ENCODE measurements around the gene THAP9.

THAP9 gene

DNA sequence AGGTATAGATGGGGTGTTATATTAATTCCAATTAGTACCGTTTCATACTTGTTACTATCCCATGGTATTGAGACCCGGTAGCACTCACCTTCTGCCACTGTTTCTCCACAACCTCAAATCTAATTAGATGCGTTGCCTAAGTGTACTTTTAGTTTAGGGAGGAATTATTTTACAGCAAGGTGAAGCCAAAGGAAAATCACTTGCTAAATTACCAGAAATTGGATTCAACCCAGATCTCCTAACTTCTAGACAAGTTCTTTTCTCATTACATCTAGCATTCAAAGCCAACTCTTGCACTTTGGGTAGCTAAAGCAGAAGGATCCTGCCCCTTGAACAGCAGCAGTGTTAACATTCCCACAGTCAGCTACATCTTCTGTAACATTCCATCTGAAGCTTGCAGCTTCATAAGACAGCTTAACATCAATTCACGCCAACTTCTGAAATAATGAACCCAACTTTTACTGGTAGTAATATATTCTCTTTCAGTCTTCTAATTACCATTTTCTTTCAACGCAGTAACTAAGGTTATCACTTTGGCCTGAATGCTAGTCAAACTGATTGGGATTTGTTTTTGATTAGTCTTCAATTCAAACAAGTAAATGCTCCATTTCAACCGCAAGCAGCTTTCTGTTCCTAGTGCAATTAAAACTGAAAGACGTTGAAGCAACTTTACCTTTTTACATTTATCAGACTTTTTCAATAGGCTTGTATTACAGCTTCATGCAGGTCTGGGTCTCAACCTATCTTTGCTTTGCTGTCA lies 8.6 kb upstream of the THAP9 start (continued):
- TF ChIP-seq, protein P1, sequence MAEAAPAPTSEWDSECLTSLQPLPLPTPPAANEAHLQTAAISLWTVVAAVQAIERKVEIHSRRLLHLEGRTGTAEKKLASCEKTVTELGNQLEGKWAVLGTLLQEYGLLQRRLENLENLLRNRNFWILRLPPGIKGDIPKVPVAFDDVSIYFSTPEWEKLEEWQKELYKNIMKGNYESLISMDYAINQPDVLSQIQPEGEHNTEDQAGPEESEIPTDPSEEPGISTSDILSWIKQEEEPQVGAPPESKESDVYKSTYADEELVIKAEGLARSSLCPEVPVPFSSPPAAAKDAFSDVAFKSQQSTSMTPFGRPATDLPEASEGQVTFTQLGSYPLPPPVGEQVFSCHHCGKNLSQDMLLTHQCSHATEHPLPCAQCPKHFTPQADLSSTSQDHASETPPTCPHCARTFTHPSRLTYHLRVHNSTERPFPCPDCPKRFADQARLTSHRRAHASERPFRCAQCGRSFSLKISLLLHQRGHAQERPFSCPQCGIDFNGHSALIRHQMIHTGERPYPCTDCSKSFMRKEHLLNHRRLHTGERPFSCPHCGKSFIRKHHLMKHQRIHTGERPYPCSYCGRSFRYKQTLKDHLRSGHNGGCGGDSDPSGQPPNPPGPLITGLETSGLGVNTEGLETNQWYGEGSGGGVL (tag by site-specific recombination; IDR thresholded peaks at IDR 0.05) = no peak
- TF ChIP-seq, protein P2, sequence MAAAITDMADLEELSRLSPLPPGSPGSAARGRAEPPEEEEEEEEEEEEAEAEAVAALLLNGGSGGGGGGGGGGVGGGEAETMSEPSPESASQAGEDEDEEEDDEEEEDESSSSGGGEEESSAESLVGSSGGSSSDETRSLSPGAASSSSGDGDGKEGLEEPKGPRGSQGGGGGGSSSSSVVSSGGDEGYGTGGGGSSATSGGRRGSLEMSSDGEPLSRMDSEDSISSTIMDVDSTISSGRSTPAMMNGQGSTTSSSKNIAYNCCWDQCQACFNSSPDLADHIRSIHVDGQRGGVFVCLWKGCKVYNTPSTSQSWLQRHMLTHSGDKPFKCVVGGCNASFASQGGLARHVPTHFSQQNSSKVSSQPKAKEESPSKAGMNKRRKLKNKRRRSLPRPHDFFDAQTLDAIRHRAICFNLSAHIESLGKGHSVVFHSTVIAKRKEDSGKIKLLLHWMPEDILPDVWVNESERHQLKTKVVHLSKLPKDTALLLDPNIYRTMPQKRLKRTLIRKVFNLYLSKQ (tag by site-specific recombination; IDR thresholded peaks at IDR 0.05; ENCODE audit: borderline replicate concordance) = no peak
- TF ChIP-seq ZNF292 (tag by site-specific recombination; IDR thresholded peaks at IDR 0.05; ENCODE audit: borderline replicate concordance, low read depth) (no peak), ZNF843 (tag by site-specific recombination; IDR thresholded peaks at IDR 0.05) (no peak)

DNA sequence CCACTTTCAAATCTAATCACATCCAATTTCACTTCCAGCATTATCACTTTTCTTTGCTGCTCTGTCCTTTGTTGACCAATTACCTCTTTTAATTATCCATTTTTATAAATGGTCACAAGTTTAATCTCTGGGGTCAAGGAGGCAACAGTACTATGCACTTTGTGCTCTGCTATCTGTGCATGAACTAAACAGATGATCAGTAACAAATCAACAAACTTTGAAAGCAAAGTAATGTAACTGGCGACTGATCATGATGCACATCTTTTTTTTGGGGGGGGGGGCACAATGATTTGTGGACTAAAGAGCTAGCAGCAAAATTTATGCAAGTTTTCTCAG lies 8.1 kb upstream of the THAP9 start:
- CTCF ChIA-PET = interaction anchor here (1.1 kb wide), 1 partner anchor 40 kb away, joined by 4 read pairs; no protein-coding TSS in a partner anchor
- peaks cover 4% of the 10 kb centered on the region; the same call in 1 of the 2 replicates for H3K4me1 ChIP-seq (ENCODE audit: control insufficient read depth, insufficient read depth, low read length)
- no peak overlapping the region for H3K4me3 ChIP-seq (ENCODE audit: low read depth, low read length)

DNA sequence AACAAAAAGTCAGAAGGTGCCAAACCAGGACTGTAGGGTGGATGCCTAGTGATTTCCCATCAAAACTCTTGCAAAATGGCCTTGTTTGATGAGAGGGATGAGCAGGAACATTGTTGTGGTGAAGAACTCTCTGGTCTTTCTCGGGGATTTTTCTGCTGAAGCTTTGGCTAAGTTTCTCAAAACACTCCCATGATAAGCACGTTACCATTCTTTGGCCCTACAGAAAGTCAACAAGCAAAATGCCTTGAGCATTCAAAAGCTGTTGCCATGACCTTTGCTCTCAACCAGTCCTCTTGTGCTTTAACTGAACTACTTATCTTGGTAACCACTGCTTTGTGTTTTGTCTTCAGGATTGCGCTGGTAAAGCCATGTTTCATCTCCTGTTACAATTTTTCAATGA lies 6.6 kb upstream of the THAP9 start:
- CTCF ChIA-PET = no interaction called here
- Histone ChIP-seq H3K4me3 (ENCODE audit: low read depth, low read length) (no peak overlapping the region), H3K27ac (ENCODE audit: extremely low read depth, low read depth, low read length) (no peak overlapping the region), H3K4me1 (ENCODE audit: control insufficient read depth, insufficient read depth, low read length) (peaks cover 4% of the 10 kb centered on the region; the same call in 1 of the 2 replicates), H3K36me3 (ENCODE audit: control insufficient read depth in 2 of 2, insufficient read depth in 1 of 2, low read length in 2 of 2) (peaks cover 18 to 60% of the 10 kb centered on the region in 2 experiments), H3K9me3 (ENCODE audit: control insufficient read depth, insufficient read depth, low read depth, low read length) (no peaks in the 10 kb centered on the region)
- POLR2A ChIA-PET = no interaction called here
- TF ChIP-seq, protein P3, sequence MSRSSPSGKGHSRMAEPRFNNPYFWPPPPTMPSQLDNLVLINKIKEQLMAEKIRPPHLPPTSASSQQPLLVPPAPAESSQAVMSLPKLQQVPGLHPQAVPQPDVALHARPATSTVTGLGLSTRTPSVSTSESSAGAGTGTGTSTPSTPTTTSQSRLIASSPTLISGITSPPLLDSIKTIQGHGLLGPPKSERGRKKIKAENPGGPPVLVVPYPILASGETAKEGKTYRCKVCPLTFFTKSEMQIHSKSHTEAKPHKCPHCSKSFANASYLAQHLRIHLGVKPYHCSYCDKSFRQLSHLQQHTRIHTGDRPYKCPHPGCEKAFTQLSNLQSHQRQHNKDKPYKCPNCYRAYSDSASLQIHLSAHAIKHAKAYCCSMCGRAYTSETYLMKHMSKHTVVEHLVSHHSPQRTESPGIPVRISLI (tag by site-specific recombination; IDR thresholded peaks at IDR 0.05) = no peak
- TF ChIP-seq MZF1 (tag by site-specific recombination; IDR thresholded peaks at IDR 0.05; ENCODE audit: borderline replicate concordance) (no peak), FEZF1 (tag by site-specific recombination; IDR thresholded peaks at IDR 0.05) (no peak), ZNF624 (tag by site-specific recombination; IDR thresholded peaks at IDR 0.05) (no peak), ZNF549 (tag by site-specific recombination; IDR thresholded peaks at IDR 0.05) (no peak)
- TF ChIP-seq, protein P4, sequence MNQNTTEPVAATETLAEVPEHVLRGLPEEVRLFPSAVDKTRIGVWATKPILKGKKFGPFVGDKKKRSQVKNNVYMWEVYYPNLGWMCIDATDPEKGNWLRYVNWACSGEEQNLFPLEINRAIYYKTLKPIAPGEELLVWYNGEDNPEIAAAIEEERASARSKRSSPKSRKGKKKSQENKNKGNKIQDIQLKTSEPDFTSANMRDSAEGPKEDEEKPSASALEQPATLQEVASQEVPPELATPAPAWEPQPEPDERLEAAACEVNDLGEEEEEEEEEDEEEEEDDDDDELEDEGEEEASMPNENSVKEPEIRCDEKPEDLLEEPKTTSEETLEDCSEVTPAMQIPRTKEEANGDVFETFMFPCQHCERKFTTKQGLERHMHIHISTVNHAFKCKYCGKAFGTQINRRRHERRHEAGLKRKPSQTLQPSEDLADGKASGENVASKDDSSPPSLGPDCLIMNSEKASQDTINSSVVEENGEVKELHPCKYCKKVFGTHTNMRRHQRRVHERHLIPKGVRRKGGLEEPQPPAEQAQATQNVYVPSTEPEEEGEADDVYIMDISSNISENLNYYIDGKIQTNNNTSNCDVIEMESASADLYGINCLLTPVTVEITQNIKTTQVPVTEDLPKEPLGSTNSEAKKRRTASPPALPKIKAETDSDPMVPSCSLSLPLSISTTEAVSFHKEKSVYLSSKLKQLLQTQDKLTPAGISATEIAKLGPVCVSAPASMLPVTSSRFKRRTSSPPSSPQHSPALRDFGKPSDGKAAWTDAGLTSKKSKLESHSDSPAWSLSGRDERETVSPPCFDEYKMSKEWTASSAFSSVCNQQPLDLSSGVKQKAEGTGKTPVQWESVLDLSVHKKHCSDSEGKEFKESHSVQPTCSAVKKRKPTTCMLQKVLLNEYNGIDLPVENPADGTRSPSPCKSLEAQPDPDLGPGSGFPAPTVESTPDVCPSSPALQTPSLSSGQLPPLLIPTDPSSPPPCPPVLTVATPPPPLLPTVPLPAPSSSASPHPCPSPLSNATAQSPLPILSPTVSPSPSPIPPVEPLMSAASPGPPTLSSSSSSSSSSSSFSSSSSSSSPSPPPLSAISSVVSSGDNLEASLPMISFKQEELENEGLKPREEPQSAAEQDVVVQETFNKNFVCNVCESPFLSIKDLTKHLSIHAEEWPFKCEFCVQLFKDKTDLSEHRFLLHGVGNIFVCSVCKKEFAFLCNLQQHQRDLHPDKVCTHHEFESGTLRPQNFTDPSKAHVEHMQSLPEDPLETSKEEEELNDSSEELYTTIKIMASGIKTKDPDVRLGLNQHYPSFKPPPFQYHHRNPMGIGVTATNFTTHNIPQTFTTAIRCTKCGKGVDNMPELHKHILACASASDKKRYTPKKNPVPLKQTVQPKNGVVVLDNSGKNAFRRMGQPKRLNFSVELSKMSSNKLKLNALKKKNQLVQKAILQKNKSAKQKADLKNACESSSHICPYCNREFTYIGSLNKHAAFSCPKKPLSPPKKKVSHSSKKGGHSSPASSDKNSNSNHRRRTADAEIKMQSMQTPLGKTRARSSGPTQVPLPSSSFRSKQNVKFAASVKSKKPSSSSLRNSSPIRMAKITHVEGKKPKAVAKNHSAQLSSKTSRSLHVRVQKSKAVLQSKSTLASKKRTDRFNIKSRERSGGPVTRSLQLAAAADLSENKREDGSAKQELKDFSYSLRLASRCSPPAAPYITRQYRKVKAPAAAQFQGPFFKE (tag by site-specific recombination; IDR thresholded peaks at IDR 0.05; ENCODE audit: borderline replicate concordance) = no peak
- TF ChIP-seq, protein P5, sequence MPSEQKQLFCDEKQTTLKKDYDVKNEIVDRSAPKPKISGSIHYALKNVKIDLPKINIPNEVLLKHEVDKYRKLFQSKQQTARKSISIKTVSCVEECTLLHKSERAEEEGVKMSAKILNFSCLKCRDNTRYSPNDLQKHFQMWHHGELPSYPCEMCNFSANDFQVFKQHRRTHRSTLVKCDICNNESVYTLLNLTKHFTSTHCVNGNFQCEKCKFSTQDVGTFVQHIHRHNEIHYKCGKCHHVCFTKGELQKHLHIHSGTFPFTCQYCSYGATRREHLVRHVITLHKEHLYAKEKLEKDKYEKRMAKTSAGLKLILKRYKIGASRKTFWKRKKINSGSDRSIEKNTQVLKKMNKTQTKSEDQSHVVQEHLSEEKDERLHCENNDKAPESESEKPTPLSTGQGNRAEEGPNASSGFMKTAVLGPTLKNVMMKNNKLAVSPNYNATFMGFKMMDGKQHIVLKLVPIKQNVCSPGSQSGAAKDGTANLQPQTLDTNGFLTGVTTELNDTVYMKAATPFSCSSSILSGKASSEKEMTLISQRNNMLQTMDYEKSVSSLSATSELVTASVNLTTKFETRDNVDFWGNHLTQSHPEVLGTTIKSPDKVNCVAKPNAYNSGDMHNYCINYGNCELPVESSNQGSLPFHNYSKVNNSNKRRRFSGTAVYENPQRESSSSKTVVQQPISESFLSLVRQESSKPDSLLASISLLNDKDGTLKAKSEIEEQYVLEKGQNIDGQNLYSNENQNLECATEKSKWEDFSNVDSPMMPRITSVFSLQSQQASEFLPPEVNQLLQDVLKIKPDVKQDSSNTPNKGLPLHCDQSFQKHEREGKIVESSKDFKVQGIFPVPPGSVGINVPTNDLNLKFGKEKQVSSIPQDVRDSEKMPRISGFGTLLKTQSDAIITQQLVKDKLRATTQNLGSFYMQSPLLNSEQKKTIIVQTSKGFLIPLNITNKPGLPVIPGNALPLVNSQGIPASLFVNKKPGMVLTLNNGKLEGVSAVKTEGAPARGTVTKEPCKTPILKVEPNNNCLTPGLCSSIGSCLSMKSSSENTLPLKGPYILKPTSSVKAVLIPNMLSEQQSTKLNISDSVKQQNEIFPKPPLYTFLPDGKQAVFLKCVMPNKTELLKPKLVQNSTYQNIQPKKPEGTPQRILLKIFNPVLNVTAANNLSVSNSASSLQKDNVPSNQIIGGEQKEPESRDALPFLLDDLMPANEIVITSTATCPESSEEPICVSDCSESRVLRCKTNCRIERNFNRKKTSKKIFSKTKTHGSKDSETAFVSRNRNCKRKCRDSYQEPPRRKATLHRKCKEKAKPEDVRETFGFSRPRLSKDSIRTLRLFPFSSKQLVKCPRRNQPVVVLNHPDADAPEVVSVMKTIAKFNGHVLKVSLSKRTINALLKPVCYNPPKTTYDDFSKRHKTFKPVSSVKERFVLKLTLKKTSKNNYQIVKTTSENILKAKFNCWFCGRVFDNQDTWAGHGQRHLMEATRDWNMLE (tag by site-specific recombination; conservative IDR thresholded peaks at IDR 0.05; ENCODE audit: low read depth) = no peak

More for the DNA sequence above, 8.1 kb upstream of the THAP9 start:
- TF ChIP-seq, protein P6, sequence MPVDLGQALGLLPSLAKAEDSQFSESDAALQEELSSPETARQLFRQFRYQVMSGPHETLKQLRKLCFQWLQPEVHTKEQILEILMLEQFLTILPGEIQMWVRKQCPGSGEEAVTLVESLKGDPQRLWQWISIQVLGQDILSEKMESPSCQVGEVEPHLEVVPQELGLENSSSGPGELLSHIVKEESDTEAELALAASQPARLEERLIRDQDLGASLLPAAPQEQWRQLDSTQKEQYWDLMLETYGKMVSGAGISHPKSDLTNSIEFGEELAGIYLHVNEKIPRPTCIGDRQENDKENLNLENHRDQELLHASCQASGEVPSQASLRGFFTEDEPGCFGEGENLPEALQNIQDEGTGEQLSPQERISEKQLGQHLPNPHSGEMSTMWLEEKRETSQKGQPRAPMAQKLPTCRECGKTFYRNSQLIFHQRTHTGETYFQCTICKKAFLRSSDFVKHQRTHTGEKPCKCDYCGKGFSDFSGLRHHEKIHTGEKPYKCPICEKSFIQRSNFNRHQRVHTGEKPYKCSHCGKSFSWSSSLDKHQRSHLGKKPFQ (tag by site-specific recombination; IDR thresholded peaks at IDR 0.05) = no peak
- TF ChIP-seq PRDM1 (tag by site-specific recombination; IDR thresholded peaks at IDR 0.05) = peak; percentile 77
- Histone ChIP-seq H3K36me3 (ENCODE audit: control insufficient read depth in 2 of 2, insufficient read depth in 1 of 2, low read length in 2 of 2) (peaks cover 18 to 45% of the 10 kb centered on the region in 2 experiments), H3K9me3 (ENCODE audit: control insufficient read depth, insufficient read depth, low read depth, low read length) (no peaks in the 10 kb centered on the region), H3K27ac (ENCODE audit: extremely low read depth, low read depth, low read length) (no peak overlapping the region)
- POLR2A ChIA-PET = interaction anchor here (1.1 kb wide), 1 partner anchor 119 kb away, joined by 3 read pairs; no protein-coding TSS in a partner anchor
